ENCODE data around the gene GRHL1.
A peak's percentile ranks its signal among the peaks of the same experiment; 100 is the strongest.
"Not testable (repeated sequence)": the region's sequence is repeated elsewhere in the genome, so short reads cannot be mapped to it uniquely, and the experiment has no call there.

GRHL1 gene

GRCh38 chr2:10028407-10028987 is 77.0 kb downstream of the GRHL1 start:
- DNase-seq = no peak

- peak; percentile 76 to 80 for DNase-seq
These were observed 77.7 kb downstream of the GRHL1 start for GRCh38 chr2:10028988-10029874.

GRCh38 chr2:10029875-10030223 is 78.4 kb downstream of the GRHL1 start:
- DNase-seq = no peak

GRCh38 chr2:10030311-10030736 is 78.8 kb downstream of the GRHL1 start:
- no peak for DNase-seq

- DNase-seq = not testable (repeated sequence)
These were observed 79.3 kb downstream of the GRHL1 start for GRCh38 chr2:10030798-10031197.

GRCh38 chr2:10031886-10032745 is 80.6 kb downstream of the GRHL1 start:
- DNase-seq = no peak

GRCh38 chr2:10032746-10033105 is 81.2 kb downstream of the GRHL1 start:
- no peak for DNase-seq

- no peak for DNase-seq
These were observed 81.9 kb downstream of the GRHL1 start for GRCh38 chr2:10033251-10034006.

GRCh38 chr2:10034333-10035052 is 83.0 kb downstream of the GRHL1 start:
- no peak for DNase-seq

GRCh38 chr2:10035053-10035422 is 83.5 kb downstream of the GRHL1 start:
- no peak for DNase-seq

GRCh38 chr2:10035633-10036032 is 84.1 kb downstream of the GRHL1 start:
- DNase-seq = no peak

- DNase-seq = peak; percentile 8 to 17
These were observed 84.8 kb downstream of the GRHL1 start for GRCh38 chr2:10036095-10036884.

GRCh38 chr2:10038123-10038522 is 86.6 kb downstream of the GRHL1 start:
- no peak for DNase-seq

GRCh38 chr2:10038716-10039115 is 87.2 kb downstream of the GRHL1 start:
- no peak for DNase-seq

- DNase-seq = no peak
These were observed 88.3 kb downstream of the GRHL1 start for GRCh38 chr2:10039658-10040410.

- no peak for DNase-seq
These were observed 90.2 kb downstream of the GRHL1 start for GRCh38 chr2:10041711-10042110.

GRCh38 chr2:10042301-10043161 is 91.0 kb downstream of the GRHL1 start:
- peak in 1 of 2 experiments; percentile 39 for DNase-seq

GRCh38 chr2:10043256-10043905 is 91.9 kb downstream of the GRHL1 start, which contains the start of gene KLF11:
Gene KLF11, plus strand, starts transcription at chr2:10043550. Its CDS starts 167 bp downstream, at chr2:10043717.
- peak; percentile 85 to 88 for DNase-seq
